Stomach smooth muscle (tissue), 2 donors: ENCODE measurements around the gene RAD51B.

Source experiments
- H3K27ac ChIP-seq: one replicate; pipeline ENCODE4 v1.7.0; 2013; ENCODE audit warnings: mild to moderate bottlenecking, low read length, inconsistent platforms
- H3K27me3 ChIP-seq, 2 donors: one replicate each; pipeline ENCODE4 v1.7.0; 2013; ENCODE audit warnings: low read length in 2 of 2; ENCODE audit not compliant: insufficient read depth in 2 of 2, control insufficient read depth in 1 of 2
- H3K36me3 ChIP-seq, 2 donors: one replicate each; pipeline ENCODE4 v1.7.0; 2013; ENCODE audit warnings: low read length in 2 of 2; ENCODE audit not compliant: control insufficient read depth in 2 of 2, insufficient read depth in 2 of 2
- H3K4me1 ChIP-seq: one replicate; pipeline ENCODE4 v1.7.0; 2013; ENCODE audit warnings: low read length; ENCODE audit not compliant: control insufficient read depth, insufficient read depth
- H3K4me3 ChIP-seq, 2 donors: one replicate each; pipeline ENCODE4 v1.7.0; 2013; ENCODE audit warnings: low read length in 2 of 2
- H3K9ac ChIP-seq, 2 donors: one replicate each; pipeline ENCODE4 v1.7.0; 2013; ENCODE audit warnings: low read length in 2 of 2, mild to moderate bottlenecking in 1 of 2
- H3K9me3 ChIP-seq, 2 donors: one replicate each; pipeline ENCODE4 v1.7.0; 2013; ENCODE audit warnings: low read length in 2 of 2; ENCODE audit not compliant: control insufficient read depth in 2 of 2
- donor health status: healthy.
- donor health status: Pancreatic carcinoma.

RAD51B gene

DNA sequence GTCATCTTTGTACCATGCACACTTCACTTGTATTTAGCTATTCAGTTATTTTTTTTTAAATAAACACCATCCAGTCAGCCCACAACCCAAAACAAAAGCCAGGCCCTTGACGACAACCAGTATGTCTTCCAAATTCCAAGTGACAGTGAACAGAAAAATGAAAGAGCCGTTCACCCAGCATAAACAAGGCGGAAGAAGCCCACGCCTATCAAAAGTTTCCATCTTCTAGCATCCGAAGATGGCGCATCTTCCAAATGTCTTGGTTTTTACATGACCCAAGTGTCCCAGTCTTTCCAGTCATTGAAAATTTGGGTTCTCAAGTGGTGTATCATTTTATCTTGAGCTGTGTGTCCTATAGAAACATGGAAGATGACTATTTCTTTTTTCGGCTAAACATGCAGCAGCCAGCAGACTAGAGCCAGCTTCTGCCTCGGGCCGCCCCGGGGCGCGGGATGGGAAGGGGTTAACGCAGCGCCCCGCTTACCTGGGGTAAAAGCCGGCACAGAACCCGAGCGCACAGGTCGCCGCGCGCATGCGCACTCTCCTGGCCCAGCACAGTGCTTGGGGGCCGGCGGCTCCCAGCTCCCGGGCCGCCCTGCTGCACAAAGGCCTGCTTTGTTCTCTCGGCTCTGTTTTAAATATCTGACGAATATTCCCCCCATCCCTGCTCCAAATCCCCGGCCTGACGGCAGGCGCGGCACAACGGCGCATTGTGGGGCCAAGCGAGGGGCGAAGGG, 808.5 kb downstream of the RAD51B start:
- Histone ChIP-seq H3K4me1 (peaks cover 49% of the 10 kb centered on the region), H3K27ac (peak overlapping the region; percentile 6), H3K4me3 (peak overlapping the region; percentile 46 to 56)

DNA sequence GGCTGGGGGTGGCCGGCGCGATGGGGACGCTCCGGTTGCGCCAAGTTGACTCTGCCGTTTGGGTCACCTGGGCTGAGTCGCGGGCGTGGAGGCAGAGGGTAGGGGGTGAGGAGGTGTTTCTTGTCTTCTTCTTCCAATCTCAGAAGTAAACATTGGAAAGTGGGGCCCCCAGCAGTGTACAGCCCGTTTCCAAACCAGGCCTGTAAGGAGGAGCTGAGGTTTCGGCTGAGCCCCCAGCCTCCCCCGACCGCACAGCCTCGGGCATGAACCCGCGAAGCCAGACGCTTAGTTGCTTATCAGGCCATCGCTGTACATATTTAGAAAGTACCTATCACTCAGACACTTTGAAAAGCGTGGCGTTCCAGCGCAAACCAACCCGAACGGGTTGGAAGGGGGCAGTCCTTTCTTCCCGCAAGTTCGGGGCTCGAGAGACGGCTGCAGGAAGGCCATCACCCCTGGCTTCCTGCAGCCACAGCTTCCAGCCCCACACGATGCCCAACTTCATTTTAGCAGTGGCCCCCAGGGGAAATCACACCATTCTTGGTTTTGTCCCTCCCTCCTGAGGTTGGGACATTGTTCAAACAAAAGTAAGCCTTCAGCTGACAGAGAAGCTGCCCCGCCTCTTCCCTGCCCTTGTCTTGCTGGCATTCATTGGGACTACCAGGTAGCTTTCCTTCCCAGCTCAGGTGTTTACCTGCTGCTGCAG, 809.2 kb downstream of the RAD51B start:
- Histone ChIP-seq H3K27me3 (no peaks in the 10 kb centered on the region), H3K36me3 (no peaks in the 10 kb centered on the region), H3K4me3 (peak overlapping the region in 1 of 2 donors; percentile 56), H3K9me3 (no peaks in the 10 kb centered on the region), H3K4me1 (peaks cover 53% of the 10 kb centered on the region), H3K27ac (no peak overlapping the region), H3K9ac (peak overlapping the region; percentile 21 to 34)

More for the DNA sequence above, 808.5 kb downstream of the RAD51B start:
- Histone ChIP-seq H3K9me3 (no peaks in the 10 kb centered on the region), H3K36me3 (no peaks in the 10 kb centered on the region), H3K9ac (peak overlapping the region in 1 of 2 donors; percentile 34), H3K27me3 (no peaks in the 10 kb centered on the region)

DNA sequence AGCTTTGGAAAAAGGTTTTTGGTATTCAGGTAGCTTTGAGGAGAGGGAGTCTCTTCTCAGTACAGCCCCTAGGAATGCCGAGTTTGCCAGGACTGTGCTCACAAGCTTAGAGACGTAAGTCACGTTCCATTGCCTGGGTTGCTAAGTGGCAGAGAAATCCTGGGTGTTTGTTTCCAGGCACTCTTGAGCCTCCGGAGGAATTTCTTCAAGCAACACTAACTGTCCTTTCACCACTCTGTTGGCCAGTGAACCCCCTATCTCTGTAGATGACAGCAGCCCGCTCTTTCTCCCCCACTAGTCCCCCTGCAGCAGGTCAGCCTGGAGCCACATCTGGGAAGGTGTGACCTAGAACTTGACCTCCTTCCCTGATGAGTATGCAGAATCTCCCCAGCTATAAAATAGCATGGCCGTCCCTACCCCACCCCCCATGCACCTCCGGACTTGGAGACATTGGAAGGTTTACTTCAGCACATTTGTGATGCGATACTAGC, 810.5 kb downstream of the RAD51B start:
- Histone ChIP-seq H3K27ac (peak overlapping the region; percentile 46), H3K9ac (no peak overlapping the region), H3K4me1 (peaks cover 59% of the 10 kb centered on the region), H3K9me3 (no peaks in the 10 kb centered on the region), H3K27me3 (no peaks in the 10 kb centered on the region), H3K36me3 (no peaks in the 10 kb centered on the region), H3K4me3 (no peak overlapping the region)

DNA sequence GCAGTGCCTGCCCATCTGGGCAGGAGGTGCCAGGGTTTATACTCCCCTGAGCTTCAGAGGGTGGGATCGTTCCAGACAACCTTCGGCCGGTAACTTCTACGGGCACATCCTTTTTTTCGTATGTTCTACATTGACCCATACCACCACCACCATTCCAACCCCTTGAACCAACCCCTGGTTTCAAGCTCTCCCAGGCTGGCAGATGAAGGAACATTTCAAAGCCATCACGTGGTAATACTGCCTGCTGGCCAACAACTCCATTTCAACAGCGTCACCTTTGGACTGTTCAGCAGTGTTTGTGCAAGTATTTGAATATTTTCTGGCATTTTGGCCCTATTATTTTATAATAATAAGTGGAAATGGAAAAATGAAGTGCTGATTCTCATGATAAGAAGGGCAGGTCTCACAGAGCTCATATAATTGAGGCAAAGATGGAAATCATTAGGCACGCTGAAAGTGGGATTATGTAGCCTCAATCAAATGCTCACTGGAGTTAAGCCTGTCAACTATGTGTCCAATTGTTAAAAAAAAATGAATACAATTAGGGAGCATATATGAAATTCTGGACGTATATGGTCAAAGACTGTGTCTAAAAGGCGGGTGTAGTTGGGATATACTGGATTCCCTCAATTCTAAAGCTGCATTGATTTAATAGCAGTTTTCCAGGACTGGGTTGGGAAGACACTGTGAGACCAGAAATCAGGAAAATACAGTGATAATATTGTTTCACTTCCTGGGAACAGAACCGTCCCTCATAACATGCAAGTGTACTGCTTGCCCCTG, 811.2 kb downstream of the RAD51B start:
- H3K36me3 ChIP-seq, result no peaks in the 10 kb centered on the region
- no peak overlapping the region for H3K27ac ChIP-seq
- H3K27me3 ChIP-seq, result no peaks in the 10 kb centered on the region
- peaks cover 59% of the 10 kb centered on the region for H3K4me1 ChIP-seq
- H3K9me3 ChIP-seq, result no peaks in the 10 kb centered on the region
- no peak overlapping the region for H3K4me3 ChIP-seq
- H3K9ac ChIP-seq, result no peak overlapping the region

DNA sequence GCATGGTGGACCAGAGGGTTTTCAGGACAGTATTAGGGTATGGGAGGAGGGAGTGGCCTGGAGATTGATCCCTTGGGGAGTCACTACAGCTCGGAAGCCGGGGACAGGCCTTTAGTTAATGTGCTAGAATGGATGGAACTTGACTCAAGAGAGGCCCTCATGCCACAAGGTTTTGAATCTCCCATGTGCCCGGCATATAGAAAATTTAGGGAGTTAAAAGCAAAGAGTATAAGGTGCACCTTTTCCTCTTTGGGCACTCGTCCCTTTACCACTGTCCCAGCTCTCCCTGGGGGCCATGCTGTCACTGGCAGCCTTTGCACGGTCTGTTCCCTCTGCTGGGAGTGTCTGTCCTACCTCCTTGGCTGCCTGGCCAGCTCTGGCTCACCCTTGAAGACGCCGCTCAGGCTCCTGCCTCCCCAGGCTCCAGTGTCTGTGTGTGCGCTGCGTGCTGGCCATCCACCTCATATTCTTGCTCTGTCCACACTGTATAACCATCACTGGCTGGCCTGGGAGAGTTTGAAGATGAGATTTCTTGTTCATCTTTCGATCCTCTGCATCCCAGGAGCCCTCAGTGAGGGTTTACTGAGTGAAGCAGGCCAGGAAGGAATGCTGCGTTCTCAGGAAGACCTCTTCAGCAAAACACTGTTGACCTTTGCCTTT, 811.9 kb downstream of the RAD51B start:
- no peaks in the 10 kb centered on the region for H3K36me3 ChIP-seq
- H3K9me3 ChIP-seq, result no peaks in the 10 kb centered on the region
- H3K4me3 ChIP-seq, result no peak overlapping the region
- H3K4me1 ChIP-seq, result peaks cover 61% of the 10 kb centered on the region
- H3K9ac ChIP-seq, result no peak overlapping the region
- H3K27ac ChIP-seq, result peak overlapping the region; percentile 46
- H3K27me3 ChIP-seq, result no peaks in the 10 kb centered on the region

DNA sequence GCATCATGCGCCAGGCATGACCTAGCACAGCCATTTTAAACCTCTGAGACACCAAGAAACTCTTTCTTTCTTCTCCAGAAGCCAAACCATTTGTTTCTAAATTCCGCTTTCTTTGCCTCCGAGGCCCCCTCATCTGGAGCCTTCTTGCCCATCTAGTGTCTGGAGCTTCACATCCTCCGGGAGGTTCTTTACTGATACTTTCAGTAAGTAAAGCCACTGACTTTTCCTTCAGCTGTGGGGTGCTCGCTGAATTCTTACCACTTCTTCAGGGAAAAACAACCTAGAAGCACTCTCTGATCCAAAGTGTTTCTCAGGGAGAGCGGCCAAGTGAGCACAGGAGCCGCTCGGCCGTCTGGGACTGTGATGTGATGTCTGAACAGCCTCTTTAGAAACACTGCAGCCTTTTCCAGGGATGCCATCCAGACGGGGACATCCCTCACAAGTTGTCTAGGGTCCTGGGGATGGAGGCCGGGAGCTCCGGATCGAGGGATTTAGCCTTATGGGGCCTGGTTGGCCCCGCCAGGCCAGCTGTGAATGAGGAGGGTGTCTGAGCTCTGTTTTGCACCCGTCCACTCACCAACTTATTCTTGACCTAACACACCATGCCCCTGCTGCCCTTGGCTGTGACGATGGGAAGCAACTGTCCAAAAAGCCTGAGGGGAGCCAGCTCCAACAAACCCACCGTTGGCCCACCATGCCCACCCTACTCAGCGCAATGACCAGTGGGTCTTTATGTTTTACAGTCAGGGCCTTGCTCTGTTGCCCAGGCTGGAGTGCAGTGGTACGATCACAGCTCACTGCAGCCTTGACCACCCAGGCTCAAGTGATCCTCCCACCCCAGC, 812.7 kb downstream of the RAD51B start:
- Histone ChIP-seq H3K27ac (peak overlapping the region; percentile 46), H3K4me1 (peaks cover 60% of the 10 kb centered on the region), H3K9ac (no peak overlapping the region), H3K4me3 (no peak overlapping the region), H3K27me3 (no peaks in the 10 kb centered on the region), H3K9me3 (no peaks in the 10 kb centered on the region), H3K36me3 (no peaks in the 10 kb centered on the region)

DNA sequence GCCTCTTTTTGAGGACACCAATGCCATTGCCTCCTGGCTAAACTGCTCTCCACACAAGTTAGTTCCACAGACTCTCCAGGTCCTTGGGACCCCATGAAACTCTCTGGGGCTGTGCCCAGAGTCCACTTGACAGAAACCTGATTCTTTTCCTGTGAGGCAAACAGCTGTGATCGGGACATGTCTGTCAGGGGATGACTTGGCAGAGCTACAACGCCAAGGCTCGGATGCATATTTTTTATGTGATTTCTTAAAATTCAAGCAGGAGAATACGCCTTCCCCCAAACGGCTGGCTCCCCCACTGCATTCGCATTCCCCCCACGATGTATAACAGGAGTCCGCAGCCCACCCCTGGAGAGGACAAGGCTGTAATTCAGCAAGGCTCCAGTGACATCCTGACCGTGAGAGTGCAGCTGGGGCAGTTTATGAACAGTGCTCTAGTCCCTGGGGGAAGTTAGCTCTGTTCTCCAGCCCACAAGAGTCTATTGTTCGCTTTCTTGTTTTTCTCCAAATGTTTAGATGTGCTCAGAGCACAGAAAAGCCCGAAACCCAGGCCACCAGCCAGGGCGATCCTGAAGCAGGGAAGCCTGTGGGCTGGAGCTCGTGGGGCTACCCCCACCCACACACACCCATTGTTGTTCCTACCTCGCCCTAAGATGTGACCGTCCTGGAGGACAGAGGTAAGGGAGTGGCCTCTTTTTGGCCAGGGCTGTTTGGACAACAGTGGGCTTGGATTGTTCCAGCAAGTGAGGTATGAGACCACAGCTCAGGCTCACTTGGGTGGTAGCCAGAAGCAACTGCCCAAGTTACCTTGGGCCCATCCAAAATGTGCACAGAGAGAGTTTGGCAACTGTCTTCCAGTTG, 813.8 kb downstream of the RAD51B start:
- peak overlapping the region in 1 of 2 donors; percentile 22 for H3K4me3 ChIP-seq
- no peaks in the 10 kb centered on the region for H3K36me3 ChIP-seq
- H3K27ac ChIP-seq, result peak overlapping the region; percentile 64
- peaks cover 64% of the 10 kb centered on the region for H3K4me1 ChIP-seq
- H3K27me3 ChIP-seq, result no peaks in the 10 kb centered on the region
- H3K9ac ChIP-seq, result no peak overlapping the region
- H3K9me3 ChIP-seq, result no peaks in the 10 kb centered on the region

DNA sequence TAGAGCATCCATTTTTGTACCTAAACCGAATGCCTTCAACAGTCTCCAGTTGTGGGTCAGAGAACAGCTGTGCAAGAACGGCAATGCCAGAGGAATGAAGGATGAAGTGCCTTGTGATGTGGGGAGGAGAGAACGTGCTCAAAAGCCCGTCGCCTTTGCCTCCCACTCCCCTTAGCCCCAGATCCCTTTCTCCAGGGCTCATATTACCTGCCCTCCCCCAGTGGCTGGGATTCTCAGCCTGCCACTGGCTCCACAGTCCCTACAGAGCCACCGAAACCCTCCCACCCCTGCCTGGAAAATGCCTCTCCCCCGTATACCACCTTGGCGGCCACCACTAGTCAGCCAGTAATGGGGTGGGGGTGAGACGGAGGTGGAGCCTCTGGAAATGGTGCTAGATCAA, 814.8 kb downstream of the RAD51B start:
- Histone ChIP-seq H3K9ac (no peak overlapping the region), H3K4me1 (peaks cover 67% of the 10 kb centered on the region), H3K36me3 (no peaks in the 10 kb centered on the region), H3K9me3 (no peaks in the 10 kb centered on the region), H3K27me3 (no peaks in the 10 kb centered on the region), H3K4me3 (no peak overlapping the region), H3K27ac (no peak overlapping the region)

DNA sequence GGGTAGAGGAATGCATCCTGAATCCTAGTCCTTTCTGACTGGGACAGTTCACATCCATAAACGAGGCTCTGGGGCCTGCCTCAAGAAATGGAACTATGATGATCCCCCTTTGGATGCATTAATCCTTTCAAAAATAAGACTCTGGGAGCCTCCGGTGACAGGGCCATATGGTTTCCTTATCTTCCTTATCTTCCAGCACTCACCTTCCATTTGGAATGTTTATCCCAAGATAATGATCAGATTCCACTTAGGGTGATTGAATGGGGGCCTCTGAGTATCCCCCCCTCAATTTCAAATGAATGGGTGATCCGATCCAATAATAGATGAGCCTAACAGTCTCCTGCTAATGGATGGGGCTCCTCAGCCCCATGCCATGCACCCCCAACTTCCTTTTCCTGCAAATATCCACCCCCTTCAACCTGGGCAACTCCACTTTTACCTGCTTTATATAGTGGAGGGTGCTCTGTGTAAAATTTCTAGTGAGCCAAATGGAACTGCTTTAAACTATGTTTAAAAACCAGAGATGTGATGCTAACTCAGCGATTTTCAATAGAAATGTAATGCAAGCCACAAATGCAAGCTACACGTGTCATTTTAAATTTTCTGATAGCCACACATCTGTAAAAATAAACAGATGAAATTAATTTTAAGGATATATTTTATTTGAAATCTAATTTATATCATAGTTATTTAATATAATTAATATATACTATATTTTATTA, 815.5 kb downstream of the RAD51B start:
- H3K27me3 ChIP-seq, result no peaks in the 10 kb centered on the region
- no peaks in the 10 kb centered on the region for H3K9me3 ChIP-seq
- H3K36me3 ChIP-seq, result no peaks in the 10 kb centered on the region
- no peak overlapping the region for H3K4me3 ChIP-seq
- H3K27ac ChIP-seq, result no peak overlapping the region
- H3K9ac ChIP-seq, result no peak overlapping the region
- H3K4me1 ChIP-seq, result peaks cover 73% of the 10 kb centered on the region
